ENCODE data around the gene NOS3. TPM values are rescaled to one million over a fixed set of nuclear protein-coding genes. Genes with fewer than 3 reads are reported as not detected.

The NOS3 gene
- total and polyA plus RNA-seq, 9 of the 15 experiments (the other 6 are each of a cell fraction or from before 2014, with no cell fraction given) = 1.1 to 121 (median 23.6) TPM

- TF ChIP-seq RB1 (IDR thresholded peaks at IDR 0.05; ENCODE audit: low read depth) (peak; percentile 37; the same call in 1 of the 2 replicates), ZNF280B (CRISPR knock-in tag; IDR thresholded peaks at IDR 0.05) (no peak), BCL6 (CRISPR knock-in tag; IDR thresholded peaks at IDR 0.05) (no peak), ZNF277 (CRISPR knock-in tag; IDR thresholded peaks at IDR 0.05; ENCODE audit: borderline replicate concordance) (no peak), CSDE1 (IDR thresholded peaks at IDR 0.05) (no peak), TFAM (CRISPR knock-in tag; conservative IDR thresholded peaks at IDR 0.05) (no peak), ARID2 (IDR thresholded peaks at IDR 0.05) (peak; percentile 65; the same call in 1 of the 2 replicates), CBFB (CRISPR knock-in tag; IDR thresholded peaks at IDR 0.05) (peak; percentile 88), TCF15 (CRISPR knock-in tag; IDR thresholded peaks at IDR 0.05) (no peak; the same call in 1 of the 2 replicates), FOXK2 (conservative IDR thresholded peaks at IDR 0.05 in 1 of 2, IDR thresholded peaks at IDR 0.05 in 1 of 2; ENCODE audit: low read depth in 2 of 2) (peak; percentile 46 to 69; a peak in 3 of 4 replicates), ZFP30 (CRISPR knock-in tag; IDR thresholded peaks at IDR 0.05; ENCODE audit: borderline replicate concordance) (no peak), CEBPG (CRISPR knock-in tag; IDR thresholded peaks at IDR 0.05) (no peak), CEBPG (tag; conservative IDR thresholded peaks at IDR 0.05 in 1 of 2, IDR thresholded peaks at IDR 0.05 in 1 of 2) (no peak), ZFX (CRISPR knock-in tag; IDR thresholded peaks at IDR 0.05) (peak; percentile 56), ZNF354B (CRISPR knock-in tag; IDR thresholded peaks at IDR 0.05) (no peak), HMG20B (CRISPR knock-in tag; IDR thresholded peaks at IDR 0.05) (no peak), NEUROD1 (IDR thresholded peaks at IDR 0.05; ENCODE audit: borderline replicate concordance, low read depth, low read length, partially characterized antibody) (peak; percentile 80), KLF16 (IDR thresholded peaks at IDR 0.05) (peak; percentile 90), TOE1 (IDR thresholded peaks at IDR 0.05; ENCODE audit: borderline replicate concordance) (peak; percentile 75), TOE1 (CRISPR knock-in tag; IDR thresholded peaks at IDR 0.05; ENCODE audit: borderline replicate concordance, low read depth) (no peak), ZNF175 (CRISPR knock-in tag; IDR thresholded peaks at IDR 0.05; ENCODE audit: low read depth) (no peak), TCF7 (IDR thresholded peaks at IDR 0.05; ENCODE audit: borderline replicate concordance) (no peak), SMAD4 (CRISPR knock-in tag; conservative IDR thresholded peaks at IDR 0.05) (peak; percentile 92), PRMT5 (CRISPR knock-in tag; IDR thresholded peaks at IDR 0.05) (no peak), ZNF717 (CRISPR knock-in tag; IDR thresholded peaks at IDR 0.05) (no peak), FOXP1 (CRISPR knock-in tag; IDR thresholded peaks at IDR 0.05) (no peak), LEF1 (IDR thresholded peaks at IDR 0.05) (peak; percentile 98)
Observed at GRCh38 chr7:150955519-150956394, 35.1 kb upstream of the NOS3 start (continued).

Data from K562 (cell line).